ENCODE data around the gene DPYD.

DPYD gene

GRCh38 chr1:97053268-97053667, 867.6 kb downstream of the DPYD start:
- no peak for DNase-seq (ENCODE audit: low read depth, low spot score)
- no CpG with 5 or more reads among the region's 2 CpGs for WGBS (ENCODE audit: insufficient coverage, insufficient read length)
- H3K27ac ChIP-seq (ENCODE audit: low read length), result no peak overlapping the region

GRCh38 chr1:97051823-97052222, 869.0 kb downstream of the DPYD start:
- DNase-seq (ENCODE audit: low read depth, low spot score), result no peak
- no peaks in the 10 kb centered on the region for H3K36me3 ChIP-seq (ENCODE audit: control insufficient read depth, insufficient read depth, low read length)
- no peak overlapping the region for H3K4me3 ChIP-seq (ENCODE audit: low read length)
- no peak overlapping the region for H3K27ac ChIP-seq (ENCODE audit: low read length)
- H3K9me3 ChIP-seq (ENCODE audit: control insufficient read depth, insufficient read depth, low read length), result no peaks in the 10 kb centered on the region
- H3K4me1 ChIP-seq (ENCODE audit: control insufficient read depth, insufficient read depth, low read length), result no peaks in the 10 kb centered on the region
- H3K27me3 ChIP-seq (ENCODE audit: control insufficient read depth, insufficient read depth, low read length), result no peaks in the 10 kb centered on the region

More at GRCh38 chr1:97053268-97053667, 867.6 kb downstream of the DPYD start:
- Histone ChIP-seq H3K27me3 (ENCODE audit: control insufficient read depth, insufficient read depth, low read length) (no peaks in the 10 kb centered on the region), H3K4me1 (ENCODE audit: control insufficient read depth, insufficient read depth, low read length) (no peaks in the 10 kb centered on the region), H3K36me3 (ENCODE audit: control insufficient read depth, insufficient read depth, low read length) (no peaks in the 10 kb centered on the region), H3K4me3 (ENCODE audit: low read length) (no peak overlapping the region), H3K9me3 (ENCODE audit: control insufficient read depth, insufficient read depth, low read length) (no peaks in the 10 kb centered on the region)

GRCh38 chr1:97050506-97050905, 870.3 kb downstream of the DPYD start:
- H3K27me3 ChIP-seq (ENCODE audit: control insufficient read depth, insufficient read depth, low read length), result no peaks in the 10 kb centered on the region
- WGBS (ENCODE audit: insufficient coverage, insufficient read length), result no CpG with 5 or more reads among the region's 1 CpG
- H3K9me3 ChIP-seq (ENCODE audit: control insufficient read depth, insufficient read depth, low read length), result no peaks in the 10 kb centered on the region
- no peaks in the 10 kb centered on the region for H3K36me3 ChIP-seq (ENCODE audit: control insufficient read depth, insufficient read depth, low read length)
- H3K4me1 ChIP-seq (ENCODE audit: control insufficient read depth, insufficient read depth, low read length), result no peaks in the 10 kb centered on the region
- no peak overlapping the region for H3K27ac ChIP-seq (ENCODE audit: low read length)
- peak; percentile 5 for DNase-seq (ENCODE audit: low read depth, low spot score)
- no peak overlapping the region for H3K4me3 ChIP-seq (ENCODE audit: low read length)

- Histone ChIP-seq H3K9me3 (ENCODE audit: control insufficient read depth, insufficient read depth, low read length) (no peaks in the 10 kb centered on the region), H3K36me3 (ENCODE audit: control insufficient read depth, insufficient read depth, low read length) (no peaks in the 10 kb centered on the region), H3K27me3 (ENCODE audit: control insufficient read depth, insufficient read depth, low read length) (no peaks in the 10 kb centered on the region), H3K4me3 (ENCODE audit: low read length) (no peak overlapping the region), H3K27ac (ENCODE audit: low read length) (no peak overlapping the region), H3K4me1 (ENCODE audit: control insufficient read depth, insufficient read depth, low read length) (no peaks in the 10 kb centered on the region)
- WGBS (ENCODE audit: insufficient coverage, insufficient read length), result no CpG with 5 or more reads among the region's 2 CpGs
- no peak for DNase-seq (ENCODE audit: low read depth, low spot score)
These were observed 873.4 kb downstream of the DPYD start for GRCh38 chr1:97047421-97047793.

- Histone ChIP-seq H3K4me3 (ENCODE audit: low read length) (no peak overlapping the region), H3K27ac (ENCODE audit: low read length) (no peak overlapping the region)
- WGBS (ENCODE audit: insufficient coverage, insufficient read length), result no CpG with 5 or more reads among the region's 5 CpGs
These were observed 873.9 kb downstream of the DPYD start for GRCh38 chr1:97046765-97047420.

GRCh38 chr1:97044159-97044760, 876.6 kb downstream of the DPYD start:
- WGBS (ENCODE audit: insufficient coverage, insufficient read length), result no CpG with 5 or more reads among the region's 7 CpGs
- no peaks in the 10 kb centered on the region for H3K36me3 ChIP-seq (ENCODE audit: control insufficient read depth, insufficient read depth, low read length)
- no peaks in the 10 kb centered on the region for H3K4me1 ChIP-seq (ENCODE audit: control insufficient read depth, insufficient read depth, low read length)

More at GRCh38 chr1:97046765-97047420, 873.9 kb downstream of the DPYD start:
- H3K4me1 ChIP-seq (ENCODE audit: control insufficient read depth, insufficient read depth, low read length), result no peaks in the 10 kb centered on the region
- no peaks in the 10 kb centered on the region for H3K36me3 ChIP-seq (ENCODE audit: control insufficient read depth, insufficient read depth, low read length)
- no peak for DNase-seq (ENCODE audit: low read depth, low spot score)
- no peaks in the 10 kb centered on the region for H3K27me3 ChIP-seq (ENCODE audit: control insufficient read depth, insufficient read depth, low read length)
- H3K9me3 ChIP-seq (ENCODE audit: control insufficient read depth, insufficient read depth, low read length), result no peaks in the 10 kb centered on the region

GRCh38 chr1:97042551-97042950, 878.3 kb downstream of the DPYD start:
- no peak for DNase-seq (ENCODE audit: low read depth, low spot score)
- WGBS (ENCODE audit: insufficient coverage, insufficient read length), result no CpG with 5 or more reads among the region's 1 CpG

More at GRCh38 chr1:97044159-97044760, 876.6 kb downstream of the DPYD start:
- no peaks in the 10 kb centered on the region for H3K27me3 ChIP-seq (ENCODE audit: control insufficient read depth, insufficient read depth, low read length)
- no peak overlapping the region for H3K27ac ChIP-seq (ENCODE audit: low read length)
- no peak overlapping the region for H3K4me3 ChIP-seq (ENCODE audit: low read length)
- H3K9me3 ChIP-seq (ENCODE audit: control insufficient read depth, insufficient read depth, low read length), result no peaks in the 10 kb centered on the region
- DNase-seq (ENCODE audit: low read depth, low spot score), result no peak

GRCh38 chr1:97041026-97041425, 879.8 kb downstream of the DPYD start:
- Histone ChIP-seq H3K27me3 (ENCODE audit: control insufficient read depth, insufficient read depth, low read length) (no peaks in the 10 kb centered on the region), H3K4me3 (ENCODE audit: low read length) (no peak overlapping the region), H3K27ac (ENCODE audit: low read length) (no peak overlapping the region), H3K4me1 (ENCODE audit: control insufficient read depth, insufficient read depth, low read length) (no peaks in the 10 kb centered on the region), H3K36me3 (ENCODE audit: control insufficient read depth, insufficient read depth, low read length) (no peaks in the 10 kb centered on the region), H3K9me3 (ENCODE audit: control insufficient read depth, insufficient read depth, low read length) (no peaks in the 10 kb centered on the region)
- no CpG with 5 or more reads among the region's 2 CpGs for WGBS (ENCODE audit: insufficient coverage, insufficient read length)
- DNase-seq (ENCODE audit: low read depth, low spot score), result no peak

More at GRCh38 chr1:97042551-97042950, 878.3 kb downstream of the DPYD start:
- H3K4me3 ChIP-seq (ENCODE audit: low read length), result no peak overlapping the region
- H3K4me1 ChIP-seq (ENCODE audit: control insufficient read depth, insufficient read depth, low read length), result no peaks in the 10 kb centered on the region
- H3K27me3 ChIP-seq (ENCODE audit: control insufficient read depth, insufficient read depth, low read length), result no peaks in the 10 kb centered on the region
- no peaks in the 10 kb centered on the region for H3K36me3 ChIP-seq (ENCODE audit: control insufficient read depth, insufficient read depth, low read length)
- H3K27ac ChIP-seq (ENCODE audit: low read length), result no peak overlapping the region
- no peaks in the 10 kb centered on the region for H3K9me3 ChIP-seq (ENCODE audit: control insufficient read depth, insufficient read depth, low read length)

GRCh38 chr1:97038410-97038809, 882.4 kb downstream of the DPYD start:
- H3K36me3 ChIP-seq (ENCODE audit: control insufficient read depth, insufficient read depth, low read length), result no peaks in the 10 kb centered on the region
- no peak for DNase-seq (ENCODE audit: low read depth, low spot score)
- H3K4me3 ChIP-seq (ENCODE audit: low read length), result no peak overlapping the region
- no CpG with 5 or more reads among the region's 4 CpGs for WGBS (ENCODE audit: insufficient coverage, insufficient read length)
- H3K4me1 ChIP-seq (ENCODE audit: control insufficient read depth, insufficient read depth, low read length), result no peaks in the 10 kb centered on the region
- no peaks in the 10 kb centered on the region for H3K27me3 ChIP-seq (ENCODE audit: control insufficient read depth, insufficient read depth, low read length)
- H3K9me3 ChIP-seq (ENCODE audit: control insufficient read depth, insufficient read depth, low read length), result no peaks in the 10 kb centered on the region
- no peak overlapping the region for H3K27ac ChIP-seq (ENCODE audit: low read length)

GRCh38 chr1:97034651-97035050, 886.2 kb downstream of the DPYD start:
- H3K36me3 ChIP-seq (ENCODE audit: control insufficient read depth, insufficient read depth, low read length), result no peaks in the 10 kb centered on the region
- H3K27ac ChIP-seq (ENCODE audit: low read length), result no peak overlapping the region
- no CpG with 5 or more reads among the region's 2 CpGs for WGBS (ENCODE audit: insufficient coverage, insufficient read length)
- DNase-seq (ENCODE audit: low read depth, low spot score), result no peak
- H3K4me3 ChIP-seq (ENCODE audit: low read length), result no peak overlapping the region
- H3K9me3 ChIP-seq (ENCODE audit: control insufficient read depth, insufficient read depth, low read length), result no peaks in the 10 kb centered on the region
- no peaks in the 10 kb centered on the region for H3K4me1 ChIP-seq (ENCODE audit: control insufficient read depth, insufficient read depth, low read length)
- H3K27me3 ChIP-seq (ENCODE audit: control insufficient read depth, insufficient read depth, low read length), result no peaks in the 10 kb centered on the region

GRCh38 chr1:97033949-97034348, 886.9 kb downstream of the DPYD start:
- no peak overlapping the region for H3K4me3 ChIP-seq (ENCODE audit: low read length)
- no peaks in the 10 kb centered on the region for H3K9me3 ChIP-seq (ENCODE audit: control insufficient read depth, insufficient read depth, low read length)
- no peaks in the 10 kb centered on the region for H3K27me3 ChIP-seq (ENCODE audit: control insufficient read depth, insufficient read depth, low read length)
- no peaks in the 10 kb centered on the region for H3K4me1 ChIP-seq (ENCODE audit: control insufficient read depth, insufficient read depth, low read length)
- no CpG with 5 or more reads among the region's 2 CpGs for WGBS (ENCODE audit: insufficient coverage, insufficient read length)
- DNase-seq (ENCODE audit: low read depth, low spot score), result no peak
- no peak overlapping the region for H3K27ac ChIP-seq (ENCODE audit: low read length)
- no peaks in the 10 kb centered on the region for H3K36me3 ChIP-seq (ENCODE audit: control insufficient read depth, insufficient read depth, low read length)
